HL-60 (cell line): ENCODE measurements around the gene BABAM2.

Source experiments
- SPI1 ChIP-seq: IDR thresholded peaks from 2 replicates; pipeline ENCODE4 v1.6.1; 2012; ENCODE audit warnings: low read depth, mild to moderate bottlenecking, borderline replicate concordance
- TF ChIP-seq, protein P1 (sequence below): IDR thresholded peaks from 2 replicates; pipeline ENCODE4 v1.6.1; 2012; ENCODE audit warnings: low read depth; ENCODE audit not compliant: insufficient replicate concordance
- TF ChIP-seq, protein P2 (sequence below): IDR thresholded peaks from one replicate; pipeline ENCODE4 v1.5.1; 2011; ENCODE audit warnings: low read length, control low read depth, inconsistent platforms; ENCODE audit not compliant: insufficient read depth

DNA sequence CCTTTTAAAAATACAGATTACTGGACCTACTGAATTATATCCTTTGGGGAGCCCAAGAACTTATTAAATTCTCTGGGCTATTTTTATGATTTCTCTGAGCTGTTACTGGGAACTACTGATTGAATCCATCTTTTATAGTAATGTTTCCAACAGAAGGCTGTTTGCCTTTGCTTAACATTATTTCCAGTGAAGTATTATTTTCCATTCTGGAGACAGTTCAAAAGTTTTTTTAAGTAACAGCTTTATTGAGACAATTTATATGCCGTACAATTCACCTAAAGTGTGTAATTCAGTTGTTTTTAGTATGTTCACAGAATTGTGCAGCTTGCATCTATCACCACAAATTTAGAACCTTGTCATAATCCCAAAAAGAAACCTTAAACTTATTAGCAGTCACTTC, 100.6 kb downstream of the BABAM2 start:
- TF ChIP-seq, protein P1, sequence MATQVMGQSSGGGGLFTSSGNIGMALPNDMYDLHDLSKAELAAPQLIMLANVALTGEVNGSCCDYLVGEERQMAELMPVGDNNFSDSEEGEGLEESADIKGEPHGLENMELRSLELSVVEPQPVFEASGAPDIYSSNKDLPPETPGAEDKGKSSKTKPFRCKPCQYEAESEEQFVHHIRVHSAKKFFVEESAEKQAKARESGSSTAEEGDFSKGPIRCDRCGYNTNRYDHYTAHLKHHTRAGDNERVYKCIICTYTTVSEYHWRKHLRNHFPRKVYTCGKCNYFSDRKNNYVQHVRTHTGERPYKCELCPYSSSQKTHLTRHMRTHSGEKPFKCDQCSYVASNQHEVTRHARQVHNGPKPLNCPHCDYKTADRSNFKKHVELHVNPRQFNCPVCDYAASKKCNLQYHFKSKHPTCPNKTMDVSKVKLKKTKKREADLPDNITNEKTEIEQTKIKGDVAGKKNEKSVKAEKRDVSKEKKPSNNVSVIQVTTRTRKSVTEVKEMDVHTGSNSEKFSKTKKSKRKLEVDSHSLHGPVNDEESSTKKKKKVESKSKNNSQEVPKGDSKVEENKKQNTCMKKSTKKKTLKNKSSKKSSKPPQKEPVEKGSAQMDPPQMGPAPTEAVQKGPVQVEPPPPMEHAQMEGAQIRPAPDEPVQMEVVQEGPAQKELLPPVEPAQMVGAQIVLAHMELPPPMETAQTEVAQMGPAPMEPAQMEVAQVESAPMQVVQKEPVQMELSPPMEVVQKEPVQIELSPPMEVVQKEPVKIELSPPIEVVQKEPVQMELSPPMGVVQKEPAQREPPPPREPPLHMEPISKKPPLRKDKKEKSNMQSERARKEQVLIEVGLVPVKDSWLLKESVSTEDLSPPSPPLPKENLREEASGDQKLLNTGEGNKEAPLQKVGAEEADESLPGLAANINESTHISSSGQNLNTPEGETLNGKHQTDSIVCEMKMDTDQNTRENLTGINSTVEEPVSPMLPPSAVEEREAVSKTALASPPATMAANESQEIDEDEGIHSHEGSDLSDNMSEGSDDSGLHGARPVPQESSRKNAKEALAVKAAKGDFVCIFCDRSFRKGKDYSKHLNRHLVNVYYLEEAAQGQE: no peak
- TF ChIP-seq, protein P2, sequence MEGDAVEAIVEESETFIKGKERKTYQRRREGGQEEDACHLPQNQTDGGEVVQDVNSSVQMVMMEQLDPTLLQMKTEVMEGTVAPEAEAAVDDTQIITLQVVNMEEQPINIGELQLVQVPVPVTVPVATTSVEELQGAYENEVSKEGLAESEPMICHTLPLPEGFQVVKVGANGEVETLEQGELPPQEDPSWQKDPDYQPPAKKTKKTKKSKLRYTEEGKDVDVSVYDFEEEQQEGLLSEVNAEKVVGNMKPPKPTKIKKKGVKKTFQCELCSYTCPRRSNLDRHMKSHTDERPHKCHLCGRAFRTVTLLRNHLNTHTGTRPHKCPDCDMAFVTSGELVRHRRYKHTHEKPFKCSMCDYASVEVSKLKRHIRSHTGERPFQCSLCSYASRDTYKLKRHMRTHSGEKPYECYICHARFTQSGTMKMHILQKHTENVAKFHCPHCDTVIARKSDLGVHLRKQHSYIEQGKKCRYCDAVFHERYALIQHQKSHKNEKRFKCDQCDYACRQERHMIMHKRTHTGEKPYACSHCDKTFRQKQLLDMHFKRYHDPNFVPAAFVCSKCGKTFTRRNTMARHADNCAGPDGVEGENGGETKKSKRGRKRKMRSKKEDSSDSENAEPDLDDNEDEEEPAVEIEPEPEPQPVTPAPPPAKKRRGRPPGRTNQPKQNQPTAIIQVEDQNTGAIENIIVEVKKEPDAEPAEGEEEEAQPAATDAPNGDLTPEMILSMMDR: no peak
- no peak for TF ChIP-seq SPI1
